PC-9 (cell line): ENCODE measurements around the gene ANKRD35. TPM values are rescaled to one million over a fixed set of nuclear protein-coding genes. Genes with fewer than 3 reads are reported as not detected.

ENCODE experiments used
- BruUV-seq: library from RNA; stranded (reverse); fragments of 400-500 nt; replicated peaks from 2 replicates; lab custom pipeline; 2021; lab: Mats Ljungman, UMichigan
- CTCF ChIA-PET: fragments of 300-600 bp; sonication (Branson Sonifier 250); formaldehyde crosslinking; loops from one replicate; lab custom pipeline; 2022; ENCODE audit warnings: antibody characterized with exemption; lab: Charles Lee
- POLR2A ChIA-PET: fragments of 300-600 bp; sonication (Branson Sonifier 250); formaldehyde crosslinking; loops from one replicate; lab custom pipeline; 2022; ENCODE audit warnings: antibody characterized with exemption; ENCODE audit not compliant: unreplicated experiment; lab: Charles Lee
- DNase-seq, 2 experiments: peaks; one replicate each; pipeline versions ENCODE4 v3.0.0 to v3.0.0-alpha.2; 2015 to 2022; ENCODE audit warnings: mixed read lengths in 1 of 2
- H2AFZ ChIP-seq: fragments of 200-600 bp; sonication (generic); 2 replicates; pipeline ENCODE4 v1.8.1; 2017; ENCODE audit warnings: antibody characterized with exemption
- H3F3A ChIP-seq: fragments of 200-600 bp; sonication (generic); 2 replicates; pipeline ENCODE4 v1.8.1; 2017; ENCODE audit warnings: antibody characterized with exemption, mild to moderate bottlenecking, low read depth; ENCODE audit not compliant: insufficient read depth
- H3K27ac ChIP-seq: fragments of 200-600 bp; sonication (generic); 2 replicates; pipeline ENCODE4 v1.6.1; 2016; ENCODE audit warnings: mixed run types
- H3K27me3 ChIP-seq: fragments of 200-600 bp; sonication (generic); 2 replicates; pipeline ENCODE4 v1.6.1; 2016; ENCODE audit warnings: low read depth, mixed run types; ENCODE audit not compliant: insufficient read depth
- H3K36me3 ChIP-seq: fragments of 200-600 bp; sonication (generic); 2 replicates; pipeline ENCODE4 v1.6.1; 2016; ENCODE audit warnings: low read depth, mixed run types
- H3K4me1 ChIP-seq: fragments of 200-600 bp; sonication (generic); replicated peaks from 2 replicates; pipeline ENCODE4 v1.6.1; 2016; ENCODE audit warnings: mixed run types; ENCODE audit not compliant: insufficient read depth
- H3K4me2 ChIP-seq: fragments of 200-600 bp; sonication (generic); 2 replicates; pipeline ENCODE4 v1.6.1; 2017; ENCODE audit warnings: mixed run types
- H3K4me3 ChIP-seq: fragments of 200-600 bp; sonication (generic); 2 replicates; pipeline ENCODE4 v1.6.1; 2016; ENCODE audit warnings: mixed run types
- H3K79me2 ChIP-seq: fragments of 200-600 bp; sonication (generic); 2 replicates; pipeline ENCODE4 v1.6.1; 2017; ENCODE audit warnings: low read depth, mixed run types
- H3K9me2 ChIP-seq: fragments of 200-600 bp; sonication (generic); 2 replicates; pipeline ENCODE4 v1.8.1; 2017; ENCODE audit warnings: mild to moderate bottlenecking; ENCODE audit not compliant: insufficient read depth
- H3K9me3 ChIP-seq: fragments of 200-600 bp; sonication (generic); 2 replicates; pipeline ENCODE4 v1.8.1; 2016; ENCODE audit warnings: low read depth; ENCODE audit not compliant: insufficient read depth
- H4K20me1 ChIP-seq: fragments of 200-600 bp; sonication (generic); 2 replicates; pipeline ENCODE4 v1.8.1; 2017; ENCODE audit not compliant: insufficient read depth
- EZH2 ChIP-seq: fragments of 200-600 bp; sonication (generic); IDR thresholded peaks from 2 replicates; pipeline ENCODE4 v1.8.0; 2017; ENCODE audit warnings: antibody characterized with exemption, low read depth
- intact Hi-C: fragments of 100-400 bp; cut with micrococcal nuclease; formaldehyde crosslinking; loops from one replicate; pipeline ENCODE4 v1.10.0; 2022; ENCODE audit not compliant: unreplicated experiment
- total RNA-seq: library from RNA; stranded (reverse); gene quantifications from 2 replicates; pipeline ENCODE4 v1.2.3, GENCODE V29; 2021
- TF ChIP-seq, protein P1 (sequence below): fragments of 200-600 bp; sonication (generic); conservative IDR thresholded peaks from 2 replicates; pipeline ENCODE4 v1.6.1; 2017; ENCODE audit warnings: mixed run types, antibody characterized with exemption, mild to moderate bottlenecking, moderate library complexity

Gene ANKRD35
- total RNA-seq, 1 experiment from 2014 or later: 1.2 TPM

DNA sequence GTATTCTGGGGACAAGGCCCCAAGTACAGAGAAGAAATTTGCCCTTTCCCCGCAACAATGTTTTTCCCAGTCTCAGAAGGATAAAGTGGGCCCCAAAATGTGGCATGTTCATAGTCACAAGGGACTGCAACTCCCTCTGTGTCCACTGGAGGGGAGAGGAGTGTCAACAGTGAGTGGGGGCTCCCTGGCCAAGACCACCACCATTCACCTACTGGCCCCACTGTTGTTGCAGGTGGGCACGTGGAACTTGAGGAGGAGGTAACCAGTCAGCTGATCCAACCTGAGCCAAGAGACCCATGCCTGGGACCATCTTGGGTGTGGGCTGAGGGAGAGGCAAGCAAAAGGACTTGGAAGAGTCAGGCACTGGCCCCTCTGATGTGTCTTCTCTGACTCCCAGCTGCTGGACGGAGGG, 39.5 kb downstream of the ANKRD35 start:
- CTCF ChIA-PET: interaction anchor here (0.6 to 2.7 kb wide), 4 partner anchors 13 to 133 kb away, joined by 4 to 16 read pairs (median 11); partner anchors contain the start of gene PIAS3
- H3K27me3 ChIP-seq: no peaks in the 10 kb centered on the region
- H3K9me3 ChIP-seq: no peaks in the 10 kb centered on the region
- H3K27ac ChIP-seq: no peak overlapping the region
- no peak for TF ChIP-seq EZH2
- TF ChIP-seq, protein P1, sequence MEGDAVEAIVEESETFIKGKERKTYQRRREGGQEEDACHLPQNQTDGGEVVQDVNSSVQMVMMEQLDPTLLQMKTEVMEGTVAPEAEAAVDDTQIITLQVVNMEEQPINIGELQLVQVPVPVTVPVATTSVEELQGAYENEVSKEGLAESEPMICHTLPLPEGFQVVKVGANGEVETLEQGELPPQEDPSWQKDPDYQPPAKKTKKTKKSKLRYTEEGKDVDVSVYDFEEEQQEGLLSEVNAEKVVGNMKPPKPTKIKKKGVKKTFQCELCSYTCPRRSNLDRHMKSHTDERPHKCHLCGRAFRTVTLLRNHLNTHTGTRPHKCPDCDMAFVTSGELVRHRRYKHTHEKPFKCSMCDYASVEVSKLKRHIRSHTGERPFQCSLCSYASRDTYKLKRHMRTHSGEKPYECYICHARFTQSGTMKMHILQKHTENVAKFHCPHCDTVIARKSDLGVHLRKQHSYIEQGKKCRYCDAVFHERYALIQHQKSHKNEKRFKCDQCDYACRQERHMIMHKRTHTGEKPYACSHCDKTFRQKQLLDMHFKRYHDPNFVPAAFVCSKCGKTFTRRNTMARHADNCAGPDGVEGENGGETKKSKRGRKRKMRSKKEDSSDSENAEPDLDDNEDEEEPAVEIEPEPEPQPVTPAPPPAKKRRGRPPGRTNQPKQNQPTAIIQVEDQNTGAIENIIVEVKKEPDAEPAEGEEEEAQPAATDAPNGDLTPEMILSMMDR: peak; percentile 75
- H3K36me3 ChIP-seq: peaks cover 24% of the 10 kb centered on the region; the same call in 1 of the 2 replicates
- DNase-seq: peak in 1 of 2 experiments; percentile 20
- peak overlapping the region; percentile 63 for H3K4me3 ChIP-seq
- H4K20me1 ChIP-seq: no peaks in the 10 kb centered on the region
- POLR2A ChIA-PET: interaction anchor here (0.7 kb wide), 1 partner anchor 13 kb away, joined by 3 read pairs; the partner anchor contains the start of gene PIAS3
- H3K4me2 ChIP-seq: peak overlapping the region; percentile 90
- H2AFZ ChIP-seq: peak overlapping the region; percentile 83
- no TSS peak for BruUV-seq
- peaks cover 40% of the 10 kb centered on the region; the same call in 1 of the 2 replicates for H3F3A ChIP-seq
- no peaks in the 10 kb centered on the region for H3K9me2 ChIP-seq
- no peaks in the 10 kb centered on the region for H3K79me2 ChIP-seq
- peaks cover 3% of the 10 kb centered on the region; the same call in 1 of the 2 replicates for H3K4me1 ChIP-seq
- intact Hi-C loops: loop anchor here (5.0 kb wide), 1 partner anchor 166 kb away; no protein-coding TSS in a partner anchor

DNA sequence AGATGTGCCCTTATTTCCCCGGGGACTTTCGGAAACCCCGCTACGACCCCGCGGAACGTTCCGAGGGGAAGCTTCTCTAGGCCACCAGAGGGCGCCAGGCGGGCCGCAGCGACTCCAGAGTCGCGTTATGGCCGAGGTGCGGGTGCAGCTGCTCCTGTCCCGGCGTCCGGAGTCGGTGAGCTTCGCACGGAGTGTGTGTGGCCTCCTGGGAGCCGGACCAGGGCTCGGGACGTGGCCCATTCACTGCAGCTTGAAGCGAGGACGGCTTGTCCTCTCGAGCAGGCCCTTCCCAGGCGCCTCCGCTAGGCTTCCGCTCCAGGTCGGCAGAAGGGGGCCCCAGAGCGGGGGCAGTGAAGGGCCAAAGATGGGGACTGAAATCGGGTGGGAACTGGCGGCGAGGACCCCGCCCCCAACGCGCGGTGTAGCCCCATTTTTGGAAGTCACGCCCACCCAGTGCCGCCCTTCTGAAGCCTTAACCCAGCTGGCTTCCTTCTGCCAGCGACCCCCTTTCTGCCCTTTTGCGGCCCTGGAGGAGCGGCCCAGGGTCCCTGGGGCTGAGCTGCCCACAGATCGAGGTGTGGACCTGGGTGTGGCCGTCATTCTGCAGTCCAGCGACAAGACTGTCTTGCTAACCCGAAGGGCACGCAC, 40.0 kb downstream of the ANKRD35 start, which contains the start of gene NUDT17:
Gene NUDT17, plus strand, starts transcription at position 117 of the 648 bp plus-strand sequence. Its CDS starts 11 bp downstream, at position 128.
- peak; percentile 48 to 67 for DNase-seq
- H3K27ac ChIP-seq: no peak within 1 kb of the TSS
- TF ChIP-seq, protein P1: peak; percentile 92
- no peak for TF ChIP-seq EZH2
- H3F3A ChIP-seq: peaks cover 40% of the 10 kb centered on the region; the same call in 1 of the 2 replicates
- H3K79me2 ChIP-seq: no peaks in the 10 kb centered on the region
- H3K27me3 ChIP-seq: no peaks in the 10 kb centered on the region
- intact Hi-C loops: loop anchor here (1.0 to 5.0 kb wide), 3 partner anchors 47 to 167 kb away; partner anchors contain the start of gene ITGA10
- ChIA-PET POLR2A (interaction anchor here (0.6 to 0.9 kb wide), 5 partner anchors 22 to 65 kb away, joined by 3 to 6 read pairs (median 5); partner anchors contain the start of genes POLR3C and RNF115), CTCF (interaction anchor here (0.6 to 2.7 kb wide), 10 partner anchors 14 to 134 kb away, joined by 3 to 16 read pairs (median 4); partner anchors contain the start of genes PIAS3 and RBM8A)
- peak within 1 kb of the TSS; percentile 63 for H3K4me3 ChIP-seq
- H3K9me2 ChIP-seq: no peaks in the 10 kb centered on the region
- BruUV-seq: TSS peak; percentile 2
- H4K20me1 ChIP-seq: no peaks in the 10 kb centered on the region
- peaks cover 20% of the 10 kb centered on the region; the same call in 1 of the 2 replicates for H3K36me3 ChIP-seq
- peak within 1 kb of the TSS; percentile 83 for H2AFZ ChIP-seq
- H3K4me2 ChIP-seq: peak within 1 kb of the TSS; percentile 90
- H3K9me3 ChIP-seq: no peaks in the 10 kb centered on the region
- peaks cover 3% of the 10 kb centered on the region; the same call in 1 of the 2 replicates for H3K4me1 ChIP-seq

DNA sequence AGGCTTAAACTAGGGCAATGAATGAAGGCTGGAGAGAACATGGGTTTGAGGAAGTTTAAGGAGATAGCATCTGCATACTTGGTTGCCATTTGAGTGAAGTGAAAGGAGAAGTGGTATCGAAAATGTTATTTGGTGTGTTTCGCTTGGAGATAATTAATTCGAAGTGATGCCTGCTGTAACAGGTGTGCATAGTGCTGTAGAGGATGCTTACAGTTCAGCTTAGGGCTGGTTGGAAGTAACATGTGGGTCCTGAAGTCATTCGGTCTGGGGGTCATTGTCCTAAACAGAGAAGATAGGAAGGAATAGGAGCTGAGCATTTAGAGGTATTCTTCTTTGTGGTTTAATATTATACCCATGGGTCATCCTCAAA, 40.5 kb downstream of the ANKRD35 start:
- no peak for TF ChIP-seq EZH2
- TF ChIP-seq, protein P1: no peak
- Histone ChIP-seq H3K27ac (no peak overlapping the region), H3K36me3 (peaks cover 19% of the 10 kb centered on the region; the same call in 1 of the 2 replicates), H3K27me3 (no peaks in the 10 kb centered on the region), H3K4me1 (peaks cover 3% of the 10 kb centered on the region; the same call in 1 of the 2 replicates), H2AFZ (no peak overlapping the region), H4K20me1 (no peaks in the 10 kb centered on the region), H3K4me3 (peak overlapping the region; percentile 63; the same call in 1 of the 2 replicates), H3K79me2 (no peaks in the 10 kb centered on the region), H3F3A (peaks cover 40% of the 10 kb centered on the region; the same call in 1 of the 2 replicates), H3K4me2 (peak overlapping the region; percentile 90), H3K9me3 (no peaks in the 10 kb centered on the region), H3K9me2 (no peaks in the 10 kb centered on the region)
- intact Hi-C loops: loop anchor here (1.0 to 5.0 kb wide), 3 partner anchors 47 to 167 kb away; partner anchors contain the start of gene ITGA10
- BruUV-seq: no TSS peak
- ChIA-PET CTCF (interaction anchor here (0.6 to 2.7 kb wide), 9 partner anchors 14 to 134 kb away, joined by 3 to 16 read pairs (median 4); partner anchors contain the start of genes PIAS3 and RBM8A), POLR2A (interaction anchor here (0.6 to 0.9 kb wide), 3 partner anchors 21 to 47 kb away, joined by 5 to 6 read pairs (median 6); partner anchors contain the start of genes POLR3C and RNF115)
- no peak for DNase-seq
